ENCODE measurements around the gene FBN1.
A peak's percentile ranks its signal among the peaks of the same experiment; 100 is the strongest.

The FBN1 gene

GRCh38 chr15:48650931-48651330 lies 5.4 kb upstream of the FBN1 start:
- no peak for DNase-seq

GRCh38 chr15:48647962-48648361 lies 2.5 kb upstream of the FBN1 start:
- DNase-seq, result no peak

GRCh38 chr15:48646331-48646730 lies 822 bp upstream of the FBN1 start:
- no peak for DNase-seq

GRCh38 chr15:48644827-48645557 lies 517 bp downstream of the FBN1 start:
- no peak for DNase-seq

- no peak for DNase-seq
Observed at GRCh38 chr15:48644467-48644826, 1.1 kb downstream of the FBN1 start.

- DNase-seq, result no peak
Observed at GRCh38 chr15:48643776-48644466, 1.6 kb downstream of the FBN1 start.

- no peak for DNase-seq
Observed at GRCh38 chr15:48643206-48643605, 2.3 kb downstream of the FBN1 start.

GRCh38 chr15:48642795-48643194 lies 2.7 kb downstream of the FBN1 start:
- DNase-seq, result no peak

- DNase-seq, result peak; percentile 10
Observed at GRCh38 chr15:48641416-48641815, 4.1 kb downstream of the FBN1 start.

GRCh38 chr15:48638963-48639362 lies 6.5 kb downstream of the FBN1 start:
- DNase-seq, result peak; percentile 4

GRCh38 chr15:48637639-48638038 lies 7.9 kb downstream of the FBN1 start:
- no peak for DNase-seq

GRCh38 chr15:48636511-48636910 lies 9.0 kb downstream of the FBN1 start:
- no peak for DNase-seq

GRCh38 chr15:48634893-48635292 lies 10.6 kb downstream of the FBN1 start:
- no peak for DNase-seq

- DNase-seq, result no peak
Observed at GRCh38 chr15:48634096-48634495, 11.4 kb downstream of the FBN1 start.

GRCh38 chr15:48632651-48633050 lies 12.9 kb downstream of the FBN1 start:
- DNase-seq, result no peak

GRCh38 chr15:48631176-48631770 lies 14.2 kb downstream of the FBN1 start:
- DNase-seq, result no peak

GRCh38 chr15:48630245-48630644 lies 15.3 kb downstream of the FBN1 start:
- peak; percentile 15 for DNase-seq

- no peak for DNase-seq
Observed at GRCh38 chr15:48628832-48629231, 16.7 kb downstream of the FBN1 start.

GRCh38 chr15:48627260-48627940 lies 18.1 kb downstream of the FBN1 start:
- DNase-seq, result no peak

- DNase-seq, result no peak
Observed at GRCh38 chr15:48625126-48625525, 20.4 kb downstream of the FBN1 start.

- no peak for DNase-seq
Observed at GRCh38 chr15:48624700-48625099, 20.8 kb downstream of the FBN1 start.

- no peak for DNase-seq
Observed at GRCh38 chr15:48623456-48623855, 22.1 kb downstream of the FBN1 start.

GRCh38 chr15:48622237-48622636 lies 23.3 kb downstream of the FBN1 start:
- no peak for DNase-seq

- DNase-seq, result no peak
Observed at GRCh38 chr15:48619446-48619845, 26.1 kb downstream of the FBN1 start.
